GM23338 (cell line): Measurements from ENCODE around the gene HSPBP1. TPM values are rescaled to one million over a fixed set of nuclear protein-coding genes. Genes with fewer than 3 reads are reported as not detected.

Source experiments
- ATAC-seq: fragments of 200-7000 bp; cut with Tn5 transposase; 3 replicates; pipeline ENCODE4 v1.9.1; 2020
- DNase-seq: peaks from one replicate; pipeline ENCODE4 v3.0.0-alpha.2; 2015; ENCODE audit warnings: low spot score
- H2AFZ ChIP-seq: fragments of 200-600 bp; sonication (generic); 2 replicates; pipeline ENCODE4 v1.8.0; 2016; ENCODE audit warnings: antibody characterized with exemption, mild to moderate bottlenecking, moderate library complexity
- H3F3A ChIP-seq: fragments of 200-600 bp; sonication (generic); replicated peaks from 2 replicates; pipeline ENCODE4 v1.8.0; 2017; ENCODE audit warnings: antibody characterized with exemption, mixed run types, low read depth
- H3K27ac ChIP-seq: fragments of 200-600 bp; sonication (generic); 2 replicates; pipeline ENCODE4 v1.6.1; 2016; ENCODE audit warnings: low read depth
- H3K27me3 ChIP-seq: fragments of 200-600 bp; sonication (generic); 2 replicates; pipeline ENCODE4 v1.8.0; 2016; ENCODE audit warnings: mild to moderate bottlenecking, mixed run types, moderate library complexity; ENCODE audit not compliant: insufficient read depth
- H3K36me3 ChIP-seq: fragments of 200-600 bp; sonication (generic); 2 replicates; pipeline ENCODE4 v1.8.0; 2016; ENCODE audit warnings: mild to moderate bottlenecking; ENCODE audit not compliant: insufficient read depth
- H3K4me1 ChIP-seq: fragments of 200-600 bp; sonication (generic); 2 replicates; pipeline ENCODE4 v1.8.0; 2016; ENCODE audit warnings: mild to moderate bottlenecking, moderate library complexity; ENCODE audit not compliant: insufficient read depth
- H3K4me2 ChIP-seq: fragments of 200-600 bp; sonication (generic); 2 replicates; pipeline ENCODE4 v1.7.1; 2017; ENCODE audit warnings: mixed run types
- H3K4me3 ChIP-seq: fragments of 200-600 bp; sonication (generic); 2 replicates; pipeline ENCODE4 v1.6.1; 2016; ENCODE audit warnings: mixed run types
- H3K79me2 ChIP-seq: fragments of 200-600 bp; sonication (generic); replicated peaks from 2 replicates; pipeline ENCODE4 v1.8.0; 2017; ENCODE audit warnings: mild to moderate bottlenecking; ENCODE audit not compliant: insufficient read depth
- H3K9me2 ChIP-seq: fragments of 200-600 bp; sonication (generic); 2 replicates; pipeline ENCODE4 v1.8.0; 2017; ENCODE audit not compliant: insufficient read depth
- H4K20me1 ChIP-seq: fragments of 200-600 bp; sonication (generic); replicated peaks from 2 replicates; pipeline ENCODE4 v1.8.0; 2017; ENCODE audit warnings: mild to moderate bottlenecking; ENCODE audit not compliant: insufficient read depth
- H3K27ac Mint-ChIP-seq: 2 replicates; pipeline ENCODE4 v1.8.0; 2020; ENCODE audit warnings: inconsistent platforms, mild to moderate bottlenecking, moderate library complexity, mixed read lengths
- H3K27me3 Mint-ChIP-seq: 3 replicates; pipeline ENCODE4 v1.8.0; 2022; ENCODE audit warnings: low read depth, mild to moderate bottlenecking, moderate library complexity, mixed read lengths, inconsistent platforms; ENCODE audit not compliant: insufficient read depth, poor library complexity
- H3K36me3 Mint-ChIP-seq: 3 replicates; pipeline ENCODE4 v1.8.0; 2021; ENCODE audit warnings: low read depth, mild to moderate bottlenecking, inconsistent platforms, moderate library complexity, mixed read lengths
- H3K4me1 Mint-ChIP-seq: 3 replicates; pipeline ENCODE4 v1.8.0; 2020; ENCODE audit warnings: mild to moderate bottlenecking, inconsistent platforms, mixed read lengths
- H3K4me3 Mint-ChIP-seq: 3 replicates; pipeline ENCODE4 v1.8.0; 2021; ENCODE audit warnings: moderate library complexity, mild to moderate bottlenecking, inconsistent platforms, mixed read lengths
- H3K9me3 Mint-ChIP-seq: 3 replicates; pipeline ENCODE4 v1.8.0; 2020; ENCODE audit warnings: moderate library complexity, mild to moderate bottlenecking, inconsistent platforms, mixed read lengths
- CREB1 ChIP-seq: fragments of 250-450 bp; sonication (Bioruptor Pico); IDR thresholded peaks from 2 replicates; pipeline ENCODE4 v1.5.0; 2020; ENCODE audit warnings: low read depth, mild to moderate bottlenecking, moderate library complexity
- EZH2 ChIP-seq: fragments of 200-600 bp; sonication (generic); IDR thresholded peaks from one replicate; pipeline ENCODE4 v1.8.0; 2017; ENCODE audit warnings: antibody characterized with exemption, mild to moderate bottlenecking, low read depth; ENCODE audit not compliant: unreplicated experiment
- JUNB ChIP-seq: IDR thresholded peaks from one replicate; pipeline ENCODE4 v1.6.1; 2016; ENCODE audit warnings: antibody characterized with exemption; ENCODE audit not compliant: unreplicated experiment
- NANOG ChIP-seq: IDR thresholded peaks from 2 replicates; pipeline ENCODE4 v1.6.1; 2016; ENCODE audit warnings: antibody characterized with exemption, borderline replicate concordance
- POLR2AphosphoS5 ChIP-seq: IDR thresholded peaks from 2 replicates; pipeline ENCODE4 v1.6.1; 2016; ENCODE audit warnings: antibody characterized with exemption, low read depth
- STAT1 ChIP-seq: IDR thresholded peaks from one replicate; pipeline ENCODE4 v1.6.1; 2016; ENCODE audit warnings: antibody characterized with exemption; ENCODE audit not compliant: unreplicated experiment
- ZNF114 ChIP-seq: fragments of 250-450 bp; sonication (Bioruptor Pico); IDR thresholded peaks from 2 replicates; pipeline ENCODE4 v1.5.0; 2020; ENCODE audit warnings: mild to moderate bottlenecking, moderate library complexity
- ZNF331 ChIP-seq: fragments of 250-450 bp; sonication (Bioruptor Pico); IDR thresholded peaks from 2 replicates; pipeline ENCODE4 v1.5.0; 2020; ENCODE audit warnings: low read depth, mild to moderate bottlenecking, moderate library complexity
- polyA plus RNA-seq: library from polyadenylated mRNA; unstranded; fragments of >200 nt; fragmentation: Nextera tagmentation; extraction: Ambion mirVana; gene quantifications from 2 replicates; pipeline ENCODE4 v1.2.1, GENCODE V29; 2016
- total RNA-seq: library from RNA; depleted of rRNA; stranded (reverse); fragments of >200 nt; shearing (Covaris generic); gene quantifications from 2 replicates; pipeline ENCODE4 v1.2.3, GENCODE V29; 2014
- TF ChIP-seq, protein P1 (sequence below), 2 experiments: fragments of 200-600 bp in 1 of 2; sonication (generic) in 1 of 2; conservative IDR thresholded peaks; 2 replicates each; pipeline versions ENCODE4 v1.5.1 to v1.6.1; 2016 to 2017; ENCODE audit warnings: antibody characterized with exemption in 2 of 2, low read depth in 2 of 2, mild to moderate bottlenecking in 2 of 2, moderate library complexity in 1 of 2
- TF ChIP-seq, protein P2 (sequence below): IDR thresholded peaks from 2 replicates; pipeline ENCODE4 v1.6.1; 2016; ENCODE audit warnings: antibody characterized with exemption
- TF ChIP-seq, protein P3 (sequence below): IDR thresholded peaks from one replicate; pipeline ENCODE4 v1.6.1; 2018; ENCODE audit warnings: antibody characterized with exemption; ENCODE audit not compliant: unreplicated experiment

The HSPBP1 gene
- total and polyA plus RNA-seq, 2 experiments from 2014 or later: 83.6 to 91.1 TPM

DNA sequence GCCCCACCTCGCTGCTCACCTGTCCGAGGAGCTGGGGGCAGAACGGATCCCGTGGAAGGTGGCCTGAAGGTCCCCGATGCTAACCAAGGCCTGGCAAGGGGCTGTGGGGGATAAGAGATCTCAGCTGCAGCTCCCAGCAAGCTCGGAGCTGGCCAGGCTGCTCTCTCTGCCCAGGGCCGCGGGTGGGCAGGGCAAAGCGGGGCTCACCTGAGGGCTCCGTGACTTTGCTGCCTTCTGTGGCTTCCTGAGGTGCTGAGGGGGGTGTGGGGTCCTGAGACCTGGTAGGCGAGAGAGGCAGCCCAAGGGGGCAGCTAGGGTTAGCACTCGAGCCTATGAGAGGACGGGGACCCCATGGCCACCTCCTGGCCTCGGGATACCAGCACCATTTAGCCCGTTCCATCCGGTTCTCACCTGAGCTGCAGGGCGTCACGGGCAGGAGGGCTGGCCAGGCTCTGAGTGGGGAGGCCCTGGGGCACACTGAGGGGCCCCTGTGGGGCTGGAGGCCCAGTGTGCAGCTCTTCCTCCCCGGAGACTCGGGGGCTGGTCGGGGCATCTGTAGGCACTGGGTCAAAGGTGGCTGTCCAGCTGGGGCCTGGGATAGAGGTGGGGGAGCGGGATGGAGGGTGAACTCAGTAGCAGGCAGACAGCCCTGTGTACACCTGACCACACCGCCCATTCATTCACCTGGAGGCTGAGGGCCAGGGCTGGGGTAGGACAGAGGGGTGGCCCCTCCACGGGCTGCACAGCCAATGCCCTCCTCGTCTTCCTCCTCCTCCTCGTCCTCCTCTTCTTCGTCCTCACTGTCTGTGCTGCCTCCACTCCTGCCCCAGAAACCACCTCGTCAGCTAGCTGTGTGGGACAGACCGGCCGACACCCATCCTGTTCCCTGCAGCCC is 48.3 kb downstream of the HSPBP1 start:
- DNase-seq (no peak), ATAC-seq (no peak)
- no peak overlapping the region for H3K27ac Mint-ChIP-seq
- no peak overlapping the region for H3K4me3 Mint-ChIP-seq
- Histone ChIP-seq H3K4me3 (no peak overlapping the region), H3K4me2 (no peak overlapping the region), H3K36me3 (peaks cover 5% of the 10 kb centered on the region; the same call in 1 of the 2 replicates), H3K79me2 (no peaks in the 10 kb centered on the region), H2AFZ (no peak overlapping the region), H3K9me2 (no peaks in the 10 kb centered on the region), H4K20me1 (peaks cover 3% of the 10 kb centered on the region), H3F3A (no peaks in the 10 kb centered on the region), H3K27me3 (no peaks in the 10 kb centered on the region), H3K4me1 (no peaks in the 10 kb centered on the region), H3K27ac (no peak overlapping the region)
- H3K27me3 Mint-ChIP-seq: peaks cover 6% of the 10 kb centered on the region
- H3K9me3 Mint-ChIP-seq: no peaks in the 10 kb centered on the region
- H3K36me3 Mint-ChIP-seq: peaks cover 40% of the 10 kb centered on the region
- TF ChIP-seq, protein P1, sequence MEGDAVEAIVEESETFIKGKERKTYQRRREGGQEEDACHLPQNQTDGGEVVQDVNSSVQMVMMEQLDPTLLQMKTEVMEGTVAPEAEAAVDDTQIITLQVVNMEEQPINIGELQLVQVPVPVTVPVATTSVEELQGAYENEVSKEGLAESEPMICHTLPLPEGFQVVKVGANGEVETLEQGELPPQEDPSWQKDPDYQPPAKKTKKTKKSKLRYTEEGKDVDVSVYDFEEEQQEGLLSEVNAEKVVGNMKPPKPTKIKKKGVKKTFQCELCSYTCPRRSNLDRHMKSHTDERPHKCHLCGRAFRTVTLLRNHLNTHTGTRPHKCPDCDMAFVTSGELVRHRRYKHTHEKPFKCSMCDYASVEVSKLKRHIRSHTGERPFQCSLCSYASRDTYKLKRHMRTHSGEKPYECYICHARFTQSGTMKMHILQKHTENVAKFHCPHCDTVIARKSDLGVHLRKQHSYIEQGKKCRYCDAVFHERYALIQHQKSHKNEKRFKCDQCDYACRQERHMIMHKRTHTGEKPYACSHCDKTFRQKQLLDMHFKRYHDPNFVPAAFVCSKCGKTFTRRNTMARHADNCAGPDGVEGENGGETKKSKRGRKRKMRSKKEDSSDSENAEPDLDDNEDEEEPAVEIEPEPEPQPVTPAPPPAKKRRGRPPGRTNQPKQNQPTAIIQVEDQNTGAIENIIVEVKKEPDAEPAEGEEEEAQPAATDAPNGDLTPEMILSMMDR (conservative IDR thresholded peaks at IDR 0.05; ENCODE audit: low read depth in 2 of 2): no peak
- no peak for TF ChIP-seq POLR2AphosphoS5
- no peak for TF ChIP-seq EZH2
- no peak for TF ChIP-seq STAT1
- no peak for TF ChIP-seq NANOG
- no peak for TF ChIP-seq ZNF331 (CRISPR knock-in tag)
- TF ChIP-seq, protein P2, sequence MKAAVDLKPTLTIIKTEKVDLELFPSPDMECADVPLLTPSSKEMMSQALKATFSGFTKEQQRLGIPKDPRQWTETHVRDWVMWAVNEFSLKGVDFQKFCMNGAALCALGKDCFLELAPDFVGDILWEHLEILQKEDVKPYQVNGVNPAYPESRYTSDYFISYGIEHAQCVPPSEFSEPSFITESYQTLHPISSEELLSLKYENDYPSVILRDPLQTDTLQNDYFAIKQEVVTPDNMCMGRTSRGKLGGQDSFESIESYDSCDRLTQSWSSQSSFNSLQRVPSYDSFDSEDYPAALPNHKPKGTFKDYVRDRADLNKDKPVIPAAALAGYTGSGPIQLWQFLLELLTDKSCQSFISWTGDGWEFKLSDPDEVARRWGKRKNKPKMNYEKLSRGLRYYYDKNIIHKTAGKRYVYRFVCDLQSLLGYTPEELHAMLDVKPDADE: no peak
- no peak for TF ChIP-seq CREB1 (CRISPR knock-in tag)
- TF ChIP-seq ZNF114 (CRISPR knock-in tag): no peak
- TF ChIP-seq JUNB: no peak
- TF ChIP-seq, protein P3, sequence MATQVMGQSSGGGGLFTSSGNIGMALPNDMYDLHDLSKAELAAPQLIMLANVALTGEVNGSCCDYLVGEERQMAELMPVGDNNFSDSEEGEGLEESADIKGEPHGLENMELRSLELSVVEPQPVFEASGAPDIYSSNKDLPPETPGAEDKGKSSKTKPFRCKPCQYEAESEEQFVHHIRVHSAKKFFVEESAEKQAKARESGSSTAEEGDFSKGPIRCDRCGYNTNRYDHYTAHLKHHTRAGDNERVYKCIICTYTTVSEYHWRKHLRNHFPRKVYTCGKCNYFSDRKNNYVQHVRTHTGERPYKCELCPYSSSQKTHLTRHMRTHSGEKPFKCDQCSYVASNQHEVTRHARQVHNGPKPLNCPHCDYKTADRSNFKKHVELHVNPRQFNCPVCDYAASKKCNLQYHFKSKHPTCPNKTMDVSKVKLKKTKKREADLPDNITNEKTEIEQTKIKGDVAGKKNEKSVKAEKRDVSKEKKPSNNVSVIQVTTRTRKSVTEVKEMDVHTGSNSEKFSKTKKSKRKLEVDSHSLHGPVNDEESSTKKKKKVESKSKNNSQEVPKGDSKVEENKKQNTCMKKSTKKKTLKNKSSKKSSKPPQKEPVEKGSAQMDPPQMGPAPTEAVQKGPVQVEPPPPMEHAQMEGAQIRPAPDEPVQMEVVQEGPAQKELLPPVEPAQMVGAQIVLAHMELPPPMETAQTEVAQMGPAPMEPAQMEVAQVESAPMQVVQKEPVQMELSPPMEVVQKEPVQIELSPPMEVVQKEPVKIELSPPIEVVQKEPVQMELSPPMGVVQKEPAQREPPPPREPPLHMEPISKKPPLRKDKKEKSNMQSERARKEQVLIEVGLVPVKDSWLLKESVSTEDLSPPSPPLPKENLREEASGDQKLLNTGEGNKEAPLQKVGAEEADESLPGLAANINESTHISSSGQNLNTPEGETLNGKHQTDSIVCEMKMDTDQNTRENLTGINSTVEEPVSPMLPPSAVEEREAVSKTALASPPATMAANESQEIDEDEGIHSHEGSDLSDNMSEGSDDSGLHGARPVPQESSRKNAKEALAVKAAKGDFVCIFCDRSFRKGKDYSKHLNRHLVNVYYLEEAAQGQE: no peak
- H3K4me1 Mint-ChIP-seq: no peaks in the 10 kb centered on the region
